Measurements from ENCODE around the gene TTLL10. TPM values are rescaled to one million over a fixed set of nuclear protein-coding genes. Genes with fewer than 3 reads are reported as not detected.

TTLL10 gene
- total RNA-seq, 1 donor from 2014 or later, result 0.47 TPM

DNA sequence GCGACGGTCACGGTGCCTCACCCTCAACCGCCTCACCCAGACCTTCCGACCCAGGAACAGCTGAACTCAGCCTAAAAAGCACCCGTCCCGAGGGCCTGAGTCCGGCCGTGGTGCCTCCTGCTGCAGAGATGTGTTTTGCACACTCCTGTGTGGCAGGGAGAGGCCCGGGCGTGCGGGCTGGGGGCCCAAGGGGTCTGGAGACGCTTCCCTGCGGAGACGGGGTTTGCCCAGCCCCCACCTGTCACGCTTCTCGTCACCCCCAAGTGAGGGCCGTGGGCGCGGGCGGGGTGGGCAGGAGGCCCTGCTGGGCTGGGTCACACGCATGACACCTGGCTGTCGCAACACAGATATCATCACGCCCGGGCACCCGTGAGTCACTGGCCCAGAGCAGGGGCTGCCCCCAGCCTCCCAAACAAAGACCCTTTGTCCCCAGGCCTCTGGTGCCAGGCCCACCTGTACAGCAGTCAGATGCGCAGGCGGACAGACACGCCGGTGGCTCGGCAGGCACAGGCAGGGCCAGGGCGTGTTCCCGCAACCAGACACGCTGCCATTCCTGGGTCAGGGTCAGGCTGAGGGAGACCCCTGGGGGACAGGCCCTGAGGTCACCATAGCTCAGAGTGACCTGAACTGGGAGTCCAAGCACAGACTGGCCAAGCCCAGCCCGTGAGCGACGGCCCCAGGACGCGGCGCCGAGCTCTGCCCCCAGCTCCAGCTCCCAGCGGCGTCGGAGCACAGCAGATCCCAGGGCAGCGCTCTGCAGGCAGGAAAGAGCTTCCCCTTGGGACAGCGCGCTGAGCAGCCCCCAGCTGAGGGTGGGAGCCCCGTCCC lies 64.4 kb downstream of the TTLL10 start:
- Mint-ChIP-seq H3K9me3 (peaks cover 4% of the 10 kb centered on the region), H3K27ac (no peak overlapping the region), H3K4me3 (no peak overlapping the region), H3K36me3 (peaks cover 15% of the 10 kb centered on the region), H3K27me3 (ENCODE audit: low read depth) (no peaks in the 10 kb centered on the region), H3K4me1 (peaks cover 18% of the 10 kb centered on the region)
- no peak for DNase-seq (ENCODE audit: low spot score in 2 of 2, unreplicated experiment in 2 of 2)
- TF ChIP-seq, protein P1, sequence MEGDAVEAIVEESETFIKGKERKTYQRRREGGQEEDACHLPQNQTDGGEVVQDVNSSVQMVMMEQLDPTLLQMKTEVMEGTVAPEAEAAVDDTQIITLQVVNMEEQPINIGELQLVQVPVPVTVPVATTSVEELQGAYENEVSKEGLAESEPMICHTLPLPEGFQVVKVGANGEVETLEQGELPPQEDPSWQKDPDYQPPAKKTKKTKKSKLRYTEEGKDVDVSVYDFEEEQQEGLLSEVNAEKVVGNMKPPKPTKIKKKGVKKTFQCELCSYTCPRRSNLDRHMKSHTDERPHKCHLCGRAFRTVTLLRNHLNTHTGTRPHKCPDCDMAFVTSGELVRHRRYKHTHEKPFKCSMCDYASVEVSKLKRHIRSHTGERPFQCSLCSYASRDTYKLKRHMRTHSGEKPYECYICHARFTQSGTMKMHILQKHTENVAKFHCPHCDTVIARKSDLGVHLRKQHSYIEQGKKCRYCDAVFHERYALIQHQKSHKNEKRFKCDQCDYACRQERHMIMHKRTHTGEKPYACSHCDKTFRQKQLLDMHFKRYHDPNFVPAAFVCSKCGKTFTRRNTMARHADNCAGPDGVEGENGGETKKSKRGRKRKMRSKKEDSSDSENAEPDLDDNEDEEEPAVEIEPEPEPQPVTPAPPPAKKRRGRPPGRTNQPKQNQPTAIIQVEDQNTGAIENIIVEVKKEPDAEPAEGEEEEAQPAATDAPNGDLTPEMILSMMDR (IDR thresholded peaks at IDR 0.05; ENCODE audit: unreplicated experiment), result no peak

DNA sequence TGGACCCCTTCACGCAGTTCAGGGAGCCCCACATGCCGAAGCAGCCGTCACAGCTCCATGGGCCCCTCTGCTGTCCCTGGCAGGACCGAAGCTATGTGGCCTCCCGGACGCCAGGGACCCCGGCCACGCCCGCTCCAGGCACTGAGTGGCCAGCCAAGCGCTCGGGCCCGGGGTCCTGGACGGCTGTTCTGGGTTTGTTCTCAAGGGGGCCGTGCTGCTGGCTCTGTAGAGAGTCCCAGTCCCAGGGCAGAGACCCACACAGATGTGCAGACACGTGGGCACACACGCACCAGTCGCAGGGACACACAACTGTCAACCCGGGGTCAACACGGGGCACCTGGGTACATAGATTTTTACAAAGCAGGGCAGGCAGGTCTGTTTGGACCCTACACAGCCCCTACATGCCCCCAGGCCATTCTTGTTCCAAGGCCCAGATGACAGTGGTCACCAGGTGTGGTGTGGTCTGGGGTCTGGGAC lies 65.1 kb downstream of the TTLL10 start:
- DNase-seq (ENCODE audit: low spot score in 2 of 2, unreplicated experiment in 2 of 2), result no peak
- no peaks in the 10 kb centered on the region for H3K9me3 Mint-ChIP-seq
- H3K4me1 Mint-ChIP-seq, result peaks cover 14% of the 10 kb centered on the region
- H3K27ac Mint-ChIP-seq, result no peak overlapping the region
- TF ChIP-seq, protein P1 (IDR thresholded peaks at IDR 0.05; ENCODE audit: unreplicated experiment), result no peak
- no peaks in the 10 kb centered on the region for H3K27me3 Mint-ChIP-seq (ENCODE audit: low read depth)
- H3K4me3 Mint-ChIP-seq, result no peak overlapping the region
- peaks cover 11% of the 10 kb centered on the region for H3K36me3 Mint-ChIP-seq

DNA sequence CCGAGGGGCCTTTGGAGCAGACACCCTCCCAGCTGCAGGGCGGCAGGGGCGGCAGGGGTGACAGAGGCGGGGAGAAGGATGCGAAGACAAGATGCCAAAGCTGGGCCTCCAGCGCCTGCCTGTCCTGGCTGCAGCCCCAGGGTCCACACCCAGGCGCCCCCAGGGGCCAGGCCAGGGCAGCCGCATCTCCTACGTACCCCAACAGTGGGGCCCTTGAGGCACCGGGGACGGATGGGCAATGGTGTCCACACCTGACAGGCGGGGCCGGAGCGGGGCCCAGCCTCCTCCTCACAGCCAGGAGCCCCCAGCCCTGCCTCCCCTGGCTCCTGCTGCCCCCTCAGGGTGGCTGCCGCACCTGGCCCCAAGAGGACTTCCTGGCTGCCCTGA lies 65.5 kb downstream of the TTLL10 start:
- no peaks in the 10 kb centered on the region for H3K9me3 Mint-ChIP-seq
- no peak for DNase-seq (ENCODE audit: low spot score in 2 of 2, unreplicated experiment in 2 of 2)
- no peaks in the 10 kb centered on the region for H3K27me3 Mint-ChIP-seq (ENCODE audit: low read depth)
- H3K4me1 Mint-ChIP-seq, result peaks cover 10% of the 10 kb centered on the region
- no peak overlapping the region for H3K4me3 Mint-ChIP-seq
- H3K36me3 Mint-ChIP-seq, result peaks cover 7% of the 10 kb centered on the region
- TF ChIP-seq, protein P1 (IDR thresholded peaks at IDR 0.05; ENCODE audit: unreplicated experiment), result no peak
- H3K27ac Mint-ChIP-seq, result no peak overlapping the region

DNA sequence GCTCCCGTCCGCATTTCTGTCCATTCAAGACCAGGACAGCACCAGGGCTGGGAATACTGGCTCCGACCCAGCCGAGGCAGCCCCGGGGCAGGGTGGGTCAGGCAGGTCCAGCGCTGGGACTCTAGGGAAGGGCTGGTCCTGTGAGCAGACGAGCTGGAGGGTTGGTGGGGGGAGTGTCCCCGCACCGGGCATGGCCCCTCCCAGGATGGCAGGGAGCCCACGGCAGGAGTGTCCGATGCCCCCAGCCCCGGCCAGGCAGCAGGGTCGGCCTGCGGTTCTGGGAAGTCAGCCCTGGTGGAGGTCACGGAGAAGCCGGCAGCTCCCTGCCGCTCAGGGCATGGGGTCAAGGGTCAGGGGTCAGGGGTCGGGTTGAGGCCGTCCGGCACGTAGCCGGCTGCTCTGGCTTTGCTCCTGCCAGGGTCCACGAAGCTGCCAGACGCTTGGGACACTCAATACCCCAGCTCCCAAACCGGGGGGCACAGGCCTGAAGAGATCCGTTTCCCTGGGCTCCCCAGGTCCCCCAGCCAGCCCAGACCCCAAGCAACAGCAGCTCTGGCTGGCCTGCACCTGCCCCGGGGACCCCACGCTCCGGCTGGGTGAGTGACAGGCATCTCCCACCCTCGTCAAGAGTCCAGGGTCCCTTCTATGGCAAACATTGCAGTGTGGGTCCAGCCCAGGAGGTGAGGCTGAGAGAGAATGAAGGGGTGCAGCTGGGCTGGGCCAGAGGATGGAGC lies 66.1 kb downstream of the TTLL10 start:
- no peak for DNase-seq (ENCODE audit: low spot score in 2 of 2, unreplicated experiment in 2 of 2)
- H3K4me3 Mint-ChIP-seq, result no peak overlapping the region
- H3K9me3 Mint-ChIP-seq, result no peaks in the 10 kb centered on the region
- TF ChIP-seq, protein P1 (IDR thresholded peaks at IDR 0.05; ENCODE audit: unreplicated experiment), result no peak
- peaks cover 5% of the 10 kb centered on the region for H3K4me1 Mint-ChIP-seq
- no peaks in the 10 kb centered on the region for H3K27me3 Mint-ChIP-seq (ENCODE audit: low read depth)
- H3K36me3 Mint-ChIP-seq, result peaks cover 2% of the 10 kb centered on the region
- no peak overlapping the region for H3K27ac Mint-ChIP-seq

DNA sequence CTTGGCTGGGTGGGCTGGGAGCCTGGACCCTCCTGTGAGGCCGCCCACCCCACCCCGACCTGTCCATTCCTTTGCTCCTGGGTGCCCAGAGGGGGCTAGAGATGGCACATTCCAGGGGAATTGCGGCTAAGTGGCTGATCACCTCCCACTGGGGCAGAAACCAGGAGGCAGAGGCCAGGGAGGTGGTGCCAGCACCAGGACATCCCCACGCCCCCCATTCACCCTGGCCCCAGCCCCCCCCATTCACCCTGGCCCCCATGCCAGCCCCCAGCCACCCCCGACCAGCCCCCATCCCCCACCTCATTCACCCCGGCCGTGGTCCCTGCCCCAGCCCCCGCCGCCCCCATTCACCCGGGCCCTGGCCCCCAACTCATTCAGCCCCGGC lies 66.7 kb downstream of the TTLL10 start:
- H3K4me1 Mint-ChIP-seq, result peaks cover 5% of the 10 kb centered on the region
- H3K27me3 Mint-ChIP-seq (ENCODE audit: low read depth), result no peaks in the 10 kb centered on the region
- DNase-seq (ENCODE audit: low spot score in 2 of 2, unreplicated experiment in 2 of 2), result no peak
- no peak overlapping the region for H3K4me3 Mint-ChIP-seq
- no peak overlapping the region for H3K27ac Mint-ChIP-seq
- TF ChIP-seq, protein P1 (IDR thresholded peaks at IDR 0.05; ENCODE audit: unreplicated experiment), result no peak
- H3K36me3 Mint-ChIP-seq, result no peaks in the 10 kb centered on the region
- no peaks in the 10 kb centered on the region for H3K9me3 Mint-ChIP-seq

Measured in mesothelial cell of epicardium (in vitro differentiated cells).